GM21786 (cell line): ENCODE data around the gene RBMS3.
A peak's percentile ranks its signal among the peaks of the same experiment; 100 is the strongest.
"Not testable (repeated sequence)": the region's sequence is repeated elsewhere in the genome, so short reads cannot be mapped to it uniquely, and the experiment has no call there.

Experiments used
- ATAC-seq: cut with Tn5 transposase; IDR thresholded peaks from one replicate; pipeline ENCODE4 v1.9.1; 2021; ENCODE audit not compliant: unreplicated experiment

Gene RBMS3

GRCh38 chr3:29972320-29972993 lies 691.6 kb downstream of the RBMS3 start:
- ATAC-seq, result no peak

- no peak for ATAC-seq
Measured at GRCh38 chr3:29973763-29974162, 692.9 kb downstream of the RBMS3 start.

- ATAC-seq, result no peak
Measured at GRCh38 chr3:29976871-29977270, 696.0 kb downstream of the RBMS3 start.

GRCh38 chr3:29977360-29977759 lies 696.5 kb downstream of the RBMS3 start:
- ATAC-seq, result no peak

- ATAC-seq, result no peak
Measured at GRCh38 chr3:29978036-29978435, 697.2 kb downstream of the RBMS3 start.

- ATAC-seq, result no peak
Measured at GRCh38 chr3:29991198-29991597, 710.3 kb downstream of the RBMS3 start.

- ATAC-seq, result no peak
Measured at GRCh38 chr3:30002797-30003196, 721.9 kb downstream of the RBMS3 start.

- ATAC-seq, result no peak
Measured at GRCh38 chr3:30003741-30004140, 722.9 kb downstream of the RBMS3 start.

GRCh38 chr3:30004481-30004880 lies 723.6 kb downstream of the RBMS3 start:
- ATAC-seq, result no peak

- no peak for ATAC-seq
Measured at GRCh38 chr3:30006111-30006510, 725.2 kb downstream of the RBMS3 start.

- no peak for ATAC-seq
Measured at GRCh38 chr3:30007668-30008067, 726.8 kb downstream of the RBMS3 start.

- ATAC-seq, result no peak
Measured at GRCh38 chr3:30011237-30011803, 730.4 kb downstream of the RBMS3 start.

- ATAC-seq, result peak; percentile 64
Measured at GRCh38 chr3:30012941-30013543, 732.2 kb downstream of the RBMS3 start.

GRCh38 chr3:30017901-30018300 lies 737.0 kb downstream of the RBMS3 start:
- no peak for ATAC-seq

- no peak for ATAC-seq
Measured at GRCh38 chr3:30020380-30020779, 739.5 kb downstream of the RBMS3 start.

- no peak for ATAC-seq
Measured at GRCh38 chr3:30024466-30024865, 743.6 kb downstream of the RBMS3 start.

GRCh38 chr3:30026851-30027250 lies 746.0 kb downstream of the RBMS3 start:
- ATAC-seq, result no peak

- no peak for ATAC-seq
Measured at GRCh38 chr3:30034246-30034991, 753.5 kb downstream of the RBMS3 start.

GRCh38 chr3:30035935-30036567 lies 755.2 kb downstream of the RBMS3 start:
- ATAC-seq, result no peak

GRCh38 chr3:30040126-30040525 lies 759.3 kb downstream of the RBMS3 start:
- no peak for ATAC-seq

- not testable (repeated sequence) for ATAC-seq
Measured at GRCh38 chr3:30041481-30041880, 760.6 kb downstream of the RBMS3 start.
